A549 treated with DMSO at 1 μM for 4 hours (cell line): Measurements from ENCODE around the gene LCTL. TPM values are rescaled to one million over a fixed set of nuclear protein-coding genes. Genes with fewer than 3 reads are reported as not detected.

Source experiments
- total RNA-seq: library from RNA; stranded (reverse); fragments of 200-300 nt; extraction: Qiagen RNA extraction; gene quantifications from 5 replicates; pipeline ENCODE4 v1.2.3, GENCODE V29; 2022; ENCODE audit warnings: low read depth

The LCTL gene, protein sequence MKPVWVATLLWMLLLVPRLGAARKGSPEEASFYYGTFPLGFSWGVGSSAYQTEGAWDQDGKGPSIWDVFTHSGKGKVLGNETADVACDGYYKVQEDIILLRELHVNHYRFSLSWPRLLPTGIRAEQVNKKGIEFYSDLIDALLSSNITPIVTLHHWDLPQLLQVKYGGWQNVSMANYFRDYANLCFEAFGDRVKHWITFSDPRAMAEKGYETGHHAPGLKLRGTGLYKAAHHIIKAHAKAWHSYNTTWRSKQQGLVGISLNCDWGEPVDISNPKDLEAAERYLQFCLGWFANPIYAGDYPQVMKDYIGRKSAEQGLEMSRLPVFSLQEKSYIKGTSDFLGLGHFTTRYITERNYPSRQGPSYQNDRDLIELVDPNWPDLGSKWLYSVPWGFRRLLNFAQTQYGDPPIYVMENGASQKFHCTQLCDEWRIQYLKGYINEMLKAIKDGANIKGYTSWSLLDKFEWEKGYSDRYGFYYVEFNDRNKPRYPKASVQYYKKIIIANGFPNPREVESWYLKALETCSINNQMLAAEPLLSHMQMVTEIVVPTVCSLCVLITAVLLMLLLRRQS
- total RNA-seq = 0.06 TPM in 2 of 5 replicates, not detected in the others

GRCh38 chr15:66565741-66566144 is at the start of gene LCTL:
Gene LCTL (minus strand): TSS chr15:66565998. CDS start chr15:66565365, 633 bp downstream.

GRCh38 chr15:66504563-66505429 is 61.0 kb downstream of the LCTL start, which contains the start of the genes RPL4 and ZWILCH:
Gene RPL4 (minus strand): TSS chr15:66504855. CDS start chr15:66504790, 65 bp downstream.
Gene ZWILCH (plus strand): TSS chr15:66505326. CDS start chr15:66505339, 13 bp downstream.

Other genes starting within 250 kb of the LCTL start
- gene TIPIN, start 209.3 kb downstream of the LCTL start, total RNA-seq = 27.0 to 29.7 TPM (median 28.0 TPM) in 5 replicates
- gene MAP2K1, start 179.1 kb downstream of the LCTL start, total RNA-seq = 66.9 to 114 TPM (median 103 TPM) in 5 replicates
- gene SNAPC5, start 68.2 kb downstream of the LCTL start, total RNA-seq = 43.8 to 62.1 TPM (median 51.5 TPM) in 5 replicates
- 5,234 to 6,607 TPM (median 5,532 TPM) in 5 replicates for gene RPL4, start 61.1 kb downstream of the LCTL start, total RNA-seq
- gene ZWILCH, start 60.7 kb downstream of the LCTL start, total RNA-seq = 29.5 to 46.6 TPM (median 39.2 TPM) in 5 replicates
- gene SMAD6, start 136.2 kb upstream of the LCTL start, total RNA-seq = 18.4 to 28.2 TPM (median 25.0 TPM) in 5 replicates